Stimulated activated naive CD4-positive, alpha-beta T cell treated with Interleukin-2 at 50 U/mL for 16 hours (primary cell): ENCODE results near the gene LOXL1.
A peak's percentile ranks its signal among the peaks of the same experiment; 100 is the strongest.
"Not testable (repeated sequence)": the region's sequence is repeated elsewhere in the genome, so short reads cannot be mapped to it uniquely, and the experiment has no call there.

Experiments
- DNase-seq: peaks from one replicate; lab custom pipeline; 2025; lab: John Stamatoyannopoulos, UW

Gene LOXL1

DNA sequence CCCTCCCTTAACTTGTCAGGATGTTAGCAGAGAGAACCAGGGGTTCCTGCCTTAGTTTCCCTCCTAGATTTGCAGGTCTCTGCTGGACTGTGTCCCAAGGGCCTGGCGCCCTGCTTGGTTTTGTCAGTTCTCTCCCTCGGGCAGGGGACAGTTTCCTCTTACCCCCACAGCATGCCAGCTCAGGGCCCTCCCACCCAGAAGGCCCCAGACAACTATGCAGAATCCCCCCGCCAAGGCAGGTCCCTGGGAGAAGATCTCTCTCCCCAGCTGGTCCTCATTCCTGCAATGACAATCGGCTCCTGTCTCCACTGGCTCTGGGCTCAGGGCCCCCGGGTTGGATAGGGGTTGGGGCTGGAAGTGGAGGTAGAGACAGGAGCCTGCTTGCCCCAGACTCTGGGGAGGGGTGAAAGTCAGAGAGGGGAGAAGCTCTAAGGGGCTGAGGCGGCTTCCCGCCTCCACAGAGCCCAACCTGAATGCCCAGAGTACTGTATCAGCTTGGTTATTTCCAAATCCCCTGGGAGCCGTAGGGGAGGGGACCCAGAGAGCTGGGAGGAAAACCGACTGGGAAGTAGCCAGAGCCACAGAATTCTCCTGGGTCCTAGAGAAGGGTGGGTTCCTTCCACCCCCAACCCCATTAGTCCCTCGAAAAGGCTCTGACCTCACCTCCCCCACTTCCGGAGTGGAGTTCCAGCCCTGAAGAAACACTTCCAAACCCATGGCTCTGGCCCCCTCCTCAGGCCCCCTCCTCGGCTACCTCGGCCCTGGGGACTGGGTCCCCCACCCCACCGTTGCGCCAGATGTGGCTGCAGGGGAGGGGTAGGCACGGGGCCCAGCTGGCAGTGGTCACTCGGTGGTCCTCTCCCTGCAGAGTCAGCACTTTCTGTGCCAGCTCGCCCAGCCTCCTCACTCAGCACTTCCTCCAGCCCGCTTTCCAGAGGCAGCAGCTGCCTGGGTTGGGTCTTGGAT lies 3.8 kb upstream of the LOXL1 start:
- DNase-seq: no peak

DNA sequence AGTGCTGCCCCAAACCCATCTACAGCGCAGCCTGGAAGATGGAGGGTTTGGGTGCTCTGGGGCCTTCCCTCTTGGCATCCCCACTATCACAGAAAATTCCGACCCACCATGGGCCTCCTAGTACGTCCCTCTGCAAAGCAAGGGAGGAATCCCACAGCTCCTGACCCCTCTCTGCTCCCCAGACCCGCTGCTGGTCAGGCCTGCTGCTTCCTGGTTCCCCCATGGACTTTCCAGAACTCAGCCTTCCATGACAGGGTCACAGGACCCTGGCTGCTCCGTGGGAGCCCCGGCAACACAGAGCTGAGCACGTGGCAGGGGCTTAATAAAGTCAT lies 3.1 kb upstream of the LOXL1 start:
- DNase-seq: no peak

DNA sequence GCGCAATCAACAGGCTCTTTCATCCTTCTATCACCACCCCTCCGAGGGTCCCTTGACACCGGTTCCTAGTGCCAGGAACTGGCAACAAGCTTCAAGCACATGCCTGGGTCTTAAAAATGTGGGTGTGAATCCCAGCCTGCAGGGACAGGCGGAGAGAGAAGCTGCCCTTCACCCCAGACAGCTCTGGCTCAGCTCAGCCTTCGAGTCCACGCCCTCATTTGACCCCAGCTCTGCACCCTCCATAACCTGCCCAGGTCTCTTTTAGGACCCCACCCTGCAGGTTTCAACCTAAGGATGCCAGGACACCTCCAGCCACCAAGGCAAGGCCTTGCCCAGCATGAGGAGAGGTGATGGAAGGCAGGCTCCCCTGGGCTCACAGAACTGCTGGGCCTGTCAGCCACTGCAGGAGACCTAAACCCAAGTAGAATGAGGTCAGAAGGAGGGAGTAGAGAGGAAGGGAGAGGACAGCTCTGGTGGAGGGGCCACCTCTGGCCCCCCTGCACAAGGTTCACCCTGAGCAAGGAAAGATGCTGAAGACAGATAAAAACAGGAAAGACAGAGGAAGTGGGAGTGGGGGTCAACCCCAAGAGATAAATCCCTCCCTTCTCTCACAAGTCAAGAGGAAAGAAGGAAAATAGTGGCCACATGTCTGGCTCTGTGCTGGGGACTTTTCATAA lies 2.6 kb upstream of the LOXL1 start:
- no peak for DNase-seq

DNA sequence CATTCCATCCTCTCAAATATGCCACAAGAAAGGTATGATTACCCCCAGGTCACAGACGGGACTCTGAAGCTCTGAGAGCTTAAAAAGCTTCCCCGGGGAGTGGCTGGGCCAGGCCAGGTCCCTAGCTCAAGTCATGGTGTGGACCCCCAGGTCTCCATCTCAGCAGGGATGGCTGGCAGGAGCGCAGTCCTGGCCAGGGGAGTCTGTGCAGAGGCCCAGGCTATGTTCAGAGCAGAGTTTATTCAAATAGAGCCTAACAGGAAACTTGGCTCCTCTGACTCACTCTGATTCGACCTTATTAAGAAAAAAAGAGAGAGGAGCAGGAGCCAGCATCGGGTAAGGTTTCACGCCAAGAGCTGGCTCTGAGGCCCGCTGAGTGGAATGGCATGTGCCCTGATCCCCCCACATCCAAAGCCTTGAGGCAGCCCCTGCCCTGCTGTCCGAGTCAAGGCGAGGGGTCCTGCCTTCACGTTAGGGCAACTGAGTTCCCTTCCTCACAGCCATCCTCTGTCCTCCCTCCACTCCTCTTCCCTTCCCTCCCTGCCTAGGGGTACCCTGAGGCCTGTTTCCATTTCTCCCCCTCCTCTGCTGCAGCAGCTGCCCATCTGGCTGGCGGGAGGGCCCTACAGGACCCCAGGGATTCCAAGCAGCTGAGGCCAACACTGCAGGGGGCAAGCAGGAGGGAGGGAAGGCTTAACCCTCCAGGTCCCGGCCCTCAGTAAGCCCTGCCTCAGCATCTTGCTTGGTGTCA lies 1.9 kb upstream of the LOXL1 start:
- DNase-seq: peak; percentile 10

DNA sequence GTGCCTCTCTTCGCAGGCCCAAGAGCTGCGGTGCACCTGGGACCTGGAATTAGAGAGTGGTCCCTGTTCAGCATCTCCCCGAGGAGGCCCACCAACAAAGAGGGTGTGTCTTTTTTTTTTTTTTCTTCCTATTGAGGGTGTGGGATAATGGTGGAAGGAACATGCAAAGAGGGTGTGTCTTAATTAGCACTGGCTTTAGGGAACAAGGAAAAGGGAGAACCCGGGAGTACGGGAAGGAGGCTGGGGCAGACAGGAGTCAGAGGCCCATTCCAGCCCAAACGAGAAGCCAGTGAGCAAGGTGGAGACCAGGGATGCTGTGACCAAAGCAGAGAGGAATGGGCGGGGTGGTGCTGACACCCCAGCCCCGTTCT lies 429 bp upstream of the LOXL1 start:
- DNase-seq: no peak

DNA sequence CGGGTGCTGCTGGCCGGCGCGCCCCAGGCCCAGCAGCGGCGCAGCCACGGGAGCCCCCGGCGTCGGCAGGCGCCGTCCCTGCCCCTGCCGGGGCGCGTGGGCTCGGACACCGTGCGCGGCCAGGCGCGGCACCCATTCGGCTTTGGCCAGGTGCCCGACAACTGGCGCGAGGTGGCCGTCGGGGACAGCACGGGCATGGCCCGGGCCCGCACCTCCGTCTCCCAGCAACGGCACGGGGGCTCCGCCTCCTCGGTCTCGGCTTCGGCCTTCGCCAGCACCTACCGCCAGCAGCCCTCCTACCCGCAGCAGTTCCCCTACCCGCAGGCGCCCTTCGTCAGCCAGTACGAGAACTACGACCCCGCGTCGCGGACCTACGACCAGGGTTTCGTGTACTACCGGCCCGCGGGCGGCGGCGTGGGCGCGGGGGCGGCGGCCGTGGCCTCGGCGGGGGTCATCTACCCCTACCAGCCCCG lies 777 bp downstream of the LOXL1 start:
- peak; percentile 42 for DNase-seq

DNA sequence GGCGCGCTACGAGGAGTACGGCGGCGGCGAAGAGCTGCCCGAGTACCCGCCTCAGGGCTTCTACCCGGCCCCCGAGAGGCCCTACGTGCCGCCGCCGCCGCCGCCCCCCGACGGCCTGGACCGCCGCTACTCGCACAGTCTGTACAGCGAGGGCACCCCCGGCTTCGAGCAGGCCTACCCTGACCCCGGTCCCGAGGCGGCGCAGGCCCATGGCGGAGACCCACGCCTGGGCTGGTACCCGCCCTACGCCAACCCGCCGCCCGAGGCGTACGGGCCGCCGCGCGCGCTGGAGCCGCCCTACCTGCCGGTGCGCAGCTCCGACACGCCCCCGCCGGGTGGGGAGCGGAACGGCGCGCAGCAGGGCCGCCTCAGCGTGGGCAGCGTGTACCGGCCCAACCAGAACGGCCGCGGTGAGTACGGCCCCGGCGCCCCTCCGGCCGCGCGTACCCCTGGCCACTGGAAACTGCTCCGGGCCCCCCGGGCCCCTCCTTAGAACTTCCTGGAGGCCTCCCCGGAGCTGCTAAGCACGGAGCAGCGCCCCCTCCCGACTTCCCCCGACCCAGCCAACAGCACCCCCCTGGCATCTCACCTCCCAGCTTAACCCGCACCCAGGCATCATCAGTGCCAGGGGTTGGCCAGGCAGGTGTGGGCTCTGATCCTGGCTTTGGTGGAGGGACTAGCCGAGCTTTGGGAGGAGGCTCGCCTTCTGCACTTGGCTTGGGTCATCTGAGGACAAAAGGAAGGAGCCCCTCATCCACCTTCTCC lies 1.4 kb downstream of the LOXL1 start:
- DNase-seq: peak; percentile 79

DNA sequence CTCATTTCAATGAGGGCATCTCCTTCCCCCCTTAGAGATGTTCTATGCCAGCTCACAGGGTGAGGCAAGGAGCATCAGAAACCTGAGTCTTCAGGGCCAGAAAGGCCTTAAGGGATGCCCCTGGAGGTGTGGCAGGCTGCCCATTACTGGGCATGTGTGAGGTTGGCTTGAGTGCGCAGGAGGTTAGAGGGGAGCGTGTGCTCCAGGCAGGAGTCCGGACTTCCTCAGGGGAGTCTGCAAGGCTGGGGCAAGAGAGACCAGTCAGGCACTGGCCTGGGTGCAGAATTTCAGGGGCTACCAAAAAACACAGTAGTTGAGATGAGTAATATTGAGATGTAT lies 1.9 kb downstream of the LOXL1 start:
- no peak for DNase-seq

DNA sequence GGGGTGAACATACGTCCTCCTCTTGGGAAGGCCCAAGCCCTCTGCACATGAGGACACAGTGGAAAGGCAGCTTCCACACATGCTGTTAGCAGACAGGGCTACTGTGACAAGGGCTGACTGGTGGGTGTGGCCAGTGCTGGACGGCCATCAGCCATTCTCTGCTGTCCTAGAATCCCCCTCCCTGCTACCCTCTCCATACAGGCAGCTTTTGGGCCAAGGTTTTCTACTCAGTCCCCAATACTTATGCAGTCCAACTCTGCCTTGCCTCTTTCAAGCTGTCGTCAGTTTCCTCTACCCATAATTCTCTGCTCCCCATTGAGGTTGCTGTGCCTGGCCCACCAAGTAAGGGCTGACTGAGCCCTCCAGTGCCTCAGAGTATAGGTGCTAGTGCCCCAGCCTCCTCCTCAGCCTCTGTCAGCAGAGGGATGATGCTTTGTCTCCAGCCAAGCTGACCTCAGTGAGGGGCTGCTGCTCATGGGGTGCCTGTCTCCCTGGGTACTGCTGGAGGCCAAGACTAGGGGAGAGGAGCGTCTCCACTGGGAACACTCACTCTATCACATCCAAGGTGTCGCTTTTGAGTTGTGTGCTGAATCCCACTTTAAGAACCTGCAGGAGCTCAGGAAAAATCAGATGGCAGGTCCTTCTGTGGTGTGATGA lies 2.8 kb downstream of the LOXL1 start:
- no peak for DNase-seq

DNA sequence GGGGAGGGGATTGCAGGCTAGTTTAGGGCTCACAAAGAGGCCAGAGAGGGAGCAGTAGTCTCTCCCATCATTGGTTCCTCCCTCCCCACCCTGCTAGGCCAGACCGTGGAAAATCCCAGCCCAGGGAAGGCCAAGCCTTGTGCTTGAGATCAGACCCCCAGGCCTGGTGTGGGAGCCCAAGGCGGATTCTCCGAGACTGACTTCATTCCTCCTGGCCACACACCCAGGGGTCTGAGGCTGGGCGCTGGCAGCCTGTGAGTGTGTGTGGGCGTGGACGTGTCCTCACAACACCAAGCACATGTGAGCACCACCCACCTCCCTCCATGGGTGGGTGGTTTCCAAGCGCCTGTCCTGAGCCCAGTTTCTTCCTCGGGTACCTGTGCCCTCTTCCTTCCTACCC lies 4.1 kb downstream of the LOXL1 start:
- no peak for DNase-seq

DNA sequence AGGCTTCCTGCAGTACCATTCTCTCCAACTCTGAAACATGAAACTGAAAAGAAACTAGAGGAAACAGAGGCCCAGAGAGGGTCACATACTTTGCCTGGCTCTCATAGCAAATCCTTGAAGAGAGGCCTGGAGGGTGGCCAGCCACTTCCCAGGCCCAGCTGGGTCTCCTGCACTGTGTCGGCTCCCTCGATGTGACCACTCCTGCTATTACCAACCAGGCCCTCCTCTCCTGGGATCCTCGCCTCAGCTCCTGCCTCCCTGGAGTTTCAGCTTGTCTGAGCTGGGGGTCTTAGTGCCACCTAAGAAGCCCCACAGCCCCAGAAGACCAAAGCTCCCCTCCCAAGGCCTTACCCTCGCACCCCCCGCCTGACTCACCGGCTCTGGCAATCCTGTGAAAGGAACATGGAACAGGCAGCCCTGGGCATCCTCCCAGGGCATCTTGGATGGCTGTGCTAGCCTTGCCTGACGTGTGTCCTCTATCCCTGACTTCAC lies 4.6 kb downstream of the LOXL1 start:
- no peak for DNase-seq

DNA sequence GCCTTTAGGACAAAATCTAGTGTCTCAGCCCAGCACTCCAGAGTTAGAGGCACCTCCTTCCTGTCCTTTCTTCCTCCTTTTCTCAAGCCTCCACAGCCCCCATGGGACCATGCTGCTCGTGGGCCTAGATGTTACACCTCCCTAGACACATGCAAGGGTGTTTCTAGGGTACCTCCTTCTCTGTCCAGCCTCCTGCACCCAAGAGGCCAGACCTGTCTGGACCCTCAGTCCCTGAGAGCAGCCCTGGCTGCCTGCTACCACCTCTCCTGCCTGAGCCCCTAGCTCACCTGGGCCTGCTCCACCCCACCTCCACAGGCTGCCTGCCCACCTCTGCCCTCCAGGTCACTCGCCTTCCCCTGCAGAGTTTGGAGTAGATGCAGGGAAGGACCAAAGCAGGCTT lies 5.2 kb downstream of the LOXL1 start:
- no peak for DNase-seq

DNA sequence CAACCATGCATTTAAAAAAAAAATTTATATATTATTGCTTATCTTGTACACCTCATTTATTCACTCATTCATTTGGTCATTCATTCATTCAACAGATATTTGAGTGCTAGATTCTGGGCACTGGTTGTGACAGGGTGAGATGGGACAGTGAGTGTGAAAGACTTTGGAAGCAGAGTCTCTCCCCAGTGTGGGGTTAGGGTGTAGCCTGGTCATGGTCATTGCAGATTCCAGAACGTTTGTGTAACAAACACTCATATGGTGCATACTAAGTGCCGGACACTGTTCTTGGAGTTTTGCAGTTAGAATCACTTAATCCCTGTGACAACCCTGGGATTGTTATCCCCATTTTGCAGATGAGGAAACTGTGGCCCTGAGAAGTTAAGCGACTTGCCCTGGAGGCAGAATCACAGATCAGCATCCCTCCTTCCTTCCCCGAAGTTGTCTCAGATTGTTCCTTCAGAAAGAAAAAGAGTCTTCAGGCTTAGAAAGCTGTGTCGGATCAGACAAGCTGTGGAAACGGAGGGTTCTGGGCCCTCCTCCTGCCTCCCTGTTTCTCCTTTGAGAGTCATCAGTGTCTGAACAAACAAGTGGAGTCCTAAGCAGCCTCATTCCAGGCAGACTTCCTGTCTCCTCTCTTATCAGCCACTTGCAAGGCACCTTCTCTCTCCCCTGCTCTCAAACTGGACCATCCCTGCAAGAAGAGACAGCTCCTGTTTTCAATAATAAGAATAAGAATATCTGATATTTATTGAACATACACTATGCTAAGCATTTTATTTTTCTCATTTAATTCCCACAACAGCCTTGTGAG lies 6.3 kb downstream of the LOXL1 start:
- no peak for DNase-seq

DNA sequence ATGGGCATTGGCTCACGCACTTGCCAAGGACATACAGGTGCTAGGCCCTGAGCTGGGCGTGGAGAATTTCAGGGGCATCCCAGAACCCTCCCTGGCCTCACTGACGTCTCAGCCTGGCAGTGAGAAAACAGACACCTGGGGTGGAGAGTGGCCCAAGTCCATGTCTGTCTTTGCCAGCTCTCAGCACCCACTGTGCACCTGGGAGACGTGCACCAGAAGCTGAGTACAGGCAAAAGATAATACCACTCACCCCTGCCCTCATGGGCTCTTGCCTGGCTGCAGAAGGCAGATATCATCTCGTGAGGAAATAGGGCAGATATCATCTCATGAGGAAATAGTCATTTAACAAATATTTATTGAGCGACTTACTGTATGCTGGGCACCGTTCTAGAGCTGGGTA lies 8.0 kb downstream of the LOXL1 start:
- no peak for DNase-seq

DNA sequence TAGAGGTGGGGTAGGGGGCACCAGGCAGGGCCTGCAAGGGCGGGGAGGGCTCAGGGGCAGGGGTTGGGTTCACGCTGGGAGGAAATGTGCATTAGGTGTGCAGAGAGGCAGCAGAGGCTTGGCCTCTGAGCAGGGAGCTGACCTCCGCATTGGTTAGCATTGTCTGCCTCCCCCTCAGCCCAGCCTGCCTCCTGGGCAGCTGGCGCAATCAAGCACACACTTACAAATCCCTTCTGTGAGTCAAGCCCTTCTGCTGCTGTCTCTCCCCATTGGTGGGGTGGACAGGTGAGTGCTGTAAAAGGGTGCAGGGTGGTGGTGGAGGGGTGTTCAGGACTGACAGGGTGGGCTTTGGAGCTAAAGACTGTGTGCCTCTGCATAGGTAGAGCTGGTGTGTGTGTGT lies 9.3 kb downstream of the LOXL1 start:
- no peak for DNase-seq

DNA sequence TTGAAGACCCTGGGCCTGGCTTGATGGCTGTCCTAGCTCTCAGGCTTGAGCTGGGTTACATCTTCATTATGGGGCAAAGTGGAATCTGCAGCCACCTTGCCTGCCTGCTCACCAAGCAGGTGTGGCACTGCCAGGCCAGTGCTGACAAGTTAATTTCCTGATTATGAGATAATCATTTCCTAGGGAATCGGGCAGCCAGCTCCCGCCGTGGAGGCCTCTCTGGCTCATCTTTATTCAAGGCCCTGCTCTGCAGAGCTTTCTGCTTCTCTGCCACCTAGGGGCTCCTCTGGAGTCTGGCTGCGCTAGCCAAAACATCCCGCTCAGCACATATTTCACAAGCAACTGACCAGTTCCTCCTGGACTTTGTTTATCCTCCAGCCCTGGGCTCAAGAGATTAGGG lies 9.9 kb downstream of the LOXL1 start:
- no peak for DNase-seq

DNA sequence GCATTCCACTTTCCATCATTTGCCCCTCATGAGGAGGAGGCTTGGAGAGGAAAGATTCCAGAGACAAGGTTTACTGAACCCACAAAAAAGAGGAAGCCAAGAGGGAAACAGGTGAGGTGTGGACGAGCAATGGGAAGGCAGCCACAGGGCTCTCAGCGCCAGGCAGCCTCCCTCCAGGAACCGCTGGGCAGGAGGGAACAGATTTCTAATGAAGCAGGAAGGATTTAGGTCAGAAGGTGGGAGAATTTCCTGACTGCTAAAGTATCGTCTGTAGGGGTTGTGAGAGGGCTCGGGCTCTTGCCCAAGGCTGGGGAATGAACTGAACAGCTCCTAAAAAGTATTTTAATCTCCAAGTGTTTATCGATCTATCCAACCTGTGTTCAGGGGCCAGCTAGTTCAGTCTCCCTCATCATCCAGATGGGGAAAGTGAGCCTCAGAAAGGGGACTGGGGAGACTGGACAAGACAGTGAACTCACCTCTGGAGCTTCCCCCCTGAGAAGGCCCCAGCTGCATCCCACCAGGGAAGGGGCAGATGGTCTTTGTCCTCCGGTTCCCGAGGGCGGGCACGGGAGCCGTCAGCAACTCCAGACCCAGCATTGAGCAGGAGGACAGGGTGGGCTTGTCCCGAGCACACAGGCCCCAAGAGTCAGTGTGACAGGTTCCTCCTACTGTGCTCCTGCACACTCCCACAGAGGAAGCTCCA lies 10.5 kb downstream of the LOXL1 start:
- DNase-seq: no peak

DNA sequence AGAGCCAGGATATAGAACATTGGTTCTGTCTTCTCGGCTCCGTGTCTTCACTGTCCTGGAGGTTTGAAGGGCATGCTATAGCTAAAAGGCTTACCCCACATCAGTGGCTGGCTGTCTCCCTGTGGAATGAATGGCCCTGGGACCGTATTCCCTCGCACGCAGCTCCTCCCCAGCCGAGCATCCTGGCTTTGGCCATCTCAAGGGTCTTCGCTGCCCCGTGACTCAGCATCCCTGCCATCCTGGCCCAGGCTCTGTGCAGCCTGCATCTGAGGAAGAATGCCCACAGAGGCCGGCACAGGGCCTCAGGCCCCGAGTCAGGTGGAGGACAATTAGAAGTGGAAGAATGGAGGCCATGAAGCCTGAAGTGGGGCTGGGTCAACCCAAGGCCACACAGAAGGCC lies 11.0 kb downstream of the LOXL1 start:
- DNase-seq: no peak

DNA sequence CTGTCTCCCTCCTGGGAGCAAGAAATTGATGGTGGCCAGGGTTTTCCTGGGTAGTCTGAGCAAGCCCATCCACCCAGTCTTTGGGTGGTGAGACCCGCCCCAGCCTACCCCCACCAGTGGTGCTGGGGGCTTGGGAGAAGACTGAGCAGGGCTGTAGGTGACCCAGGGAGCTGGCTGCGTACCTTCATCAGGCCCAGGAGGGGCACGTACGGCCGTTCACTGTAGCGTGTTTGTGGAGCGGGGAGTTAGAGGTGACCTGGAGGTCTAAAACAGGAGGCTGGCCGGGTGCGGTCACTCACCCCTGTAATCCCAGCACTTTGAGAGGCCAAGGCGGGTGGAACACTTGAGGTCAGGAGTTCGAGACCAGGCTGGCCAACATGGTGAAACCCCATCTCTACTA lies 11.5 kb downstream of the LOXL1 start:
- DNase-seq: no peak

DNA sequence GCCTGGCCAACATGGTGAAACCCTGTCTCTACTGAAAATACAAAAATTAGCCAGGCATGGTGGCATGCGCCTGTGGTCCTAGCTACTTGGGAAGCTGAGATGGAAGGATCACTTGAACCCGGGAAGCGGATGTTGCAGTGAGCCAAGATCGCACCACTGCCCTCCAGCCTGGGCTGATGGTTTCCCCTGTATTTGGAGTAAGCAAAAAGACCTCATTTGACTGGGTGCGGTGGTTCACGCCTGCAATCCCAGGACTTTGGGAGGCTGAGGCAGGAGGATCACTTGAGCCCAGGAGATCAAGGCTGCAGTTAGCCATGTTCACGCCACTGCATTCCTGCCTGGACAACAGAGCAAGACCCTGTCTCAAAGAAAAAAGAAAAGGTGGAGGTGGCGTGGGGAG lies 12.3 kb downstream of the LOXL1 start:
- not testable (repeated sequence) for DNase-seq
